HTR-8/SVneo (cell line): Measurements from ENCODE around the gene PAIP2.
"Not testable (repeated sequence)": the region's sequence is repeated elsewhere in the genome, so short reads cannot be mapped to it uniquely, and the experiment has no call there.

Experiments
- DNase-seq: peaks from one replicate; pipeline ENCODE4 v3.0.0; 2011; ENCODE audit warnings: low spot score, mixed read lengths; ENCODE audit not compliant: insufficient read length
- FAIRE-seq: peaks from 2 replicates; lab custom pipeline; 2011; peaks lifted over from hg19 to GRCh38; lab: Jason Lieb, UNC

Gene PAIP2

GRCh38 chr5:139341689-139342422, at the start of gene PAIP2:
Gene PAIP2, plus strand, starts transcription at chr5:139341854. Its CDS starts 21,931 bp downstream, at chr5:139363785.
- FAIRE-seq (peak; percentile 98), DNase-seq (peak; percentile 95)

- no peak for FAIRE-seq
- no peak for DNase-seq
These were observed 48.5 kb upstream of the PAIP2 start for GRCh38 chr5:139293202-139293506.

DNA sequence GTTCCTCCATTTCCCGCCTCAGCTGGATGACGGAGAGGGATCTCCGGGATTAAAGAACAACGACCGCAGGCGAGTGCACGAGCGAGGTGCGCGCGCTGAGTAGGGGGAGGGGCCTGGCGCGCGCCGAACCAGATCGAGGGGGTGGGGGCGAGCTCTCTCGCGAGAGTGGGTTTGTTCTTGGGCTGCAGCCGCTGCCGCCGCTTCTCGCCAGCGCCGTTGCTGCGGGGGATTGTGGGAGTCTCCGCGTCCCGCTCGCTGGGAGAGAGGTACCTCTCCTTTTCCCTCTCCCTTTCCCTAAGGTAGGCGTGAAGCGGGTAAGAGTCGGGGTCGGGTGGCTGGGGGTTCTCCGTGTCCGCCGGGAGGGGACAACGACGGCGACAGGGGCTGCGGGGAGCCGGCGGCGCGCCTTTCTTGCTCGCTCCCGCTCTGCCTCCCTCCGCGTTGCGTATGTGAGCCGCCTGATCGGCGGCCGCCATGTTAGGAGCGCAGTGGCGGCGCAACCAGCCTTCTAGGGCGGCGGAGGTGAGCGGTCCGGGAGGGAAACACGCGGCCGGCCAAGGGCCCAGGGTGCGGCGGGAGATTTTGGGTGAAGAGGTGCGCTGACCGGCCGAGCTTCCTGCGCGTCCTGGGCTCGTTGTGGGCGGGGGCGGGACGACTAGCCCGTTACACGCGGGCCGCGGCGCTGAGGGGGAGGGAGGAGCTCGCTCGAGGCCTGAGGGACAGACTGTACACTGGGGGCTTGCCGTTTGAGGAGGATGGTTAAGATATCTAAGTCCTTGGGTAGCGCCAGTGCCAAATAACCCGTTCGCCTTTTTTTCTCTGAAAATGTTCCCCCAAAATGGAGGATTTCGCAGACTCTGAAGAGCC, 47.9 kb upstream of the PAIP2 start, which contains the start of gene MATR3:
Gene MATR3 (plus strand): TSS at position 234 of the 867 bp plus-strand sequence. CDS start 13,676 bp downstream, outside the sequence.
- peak; percentile 93 for DNase-seq
- FAIRE-seq: peak; percentile 80

DNA sequence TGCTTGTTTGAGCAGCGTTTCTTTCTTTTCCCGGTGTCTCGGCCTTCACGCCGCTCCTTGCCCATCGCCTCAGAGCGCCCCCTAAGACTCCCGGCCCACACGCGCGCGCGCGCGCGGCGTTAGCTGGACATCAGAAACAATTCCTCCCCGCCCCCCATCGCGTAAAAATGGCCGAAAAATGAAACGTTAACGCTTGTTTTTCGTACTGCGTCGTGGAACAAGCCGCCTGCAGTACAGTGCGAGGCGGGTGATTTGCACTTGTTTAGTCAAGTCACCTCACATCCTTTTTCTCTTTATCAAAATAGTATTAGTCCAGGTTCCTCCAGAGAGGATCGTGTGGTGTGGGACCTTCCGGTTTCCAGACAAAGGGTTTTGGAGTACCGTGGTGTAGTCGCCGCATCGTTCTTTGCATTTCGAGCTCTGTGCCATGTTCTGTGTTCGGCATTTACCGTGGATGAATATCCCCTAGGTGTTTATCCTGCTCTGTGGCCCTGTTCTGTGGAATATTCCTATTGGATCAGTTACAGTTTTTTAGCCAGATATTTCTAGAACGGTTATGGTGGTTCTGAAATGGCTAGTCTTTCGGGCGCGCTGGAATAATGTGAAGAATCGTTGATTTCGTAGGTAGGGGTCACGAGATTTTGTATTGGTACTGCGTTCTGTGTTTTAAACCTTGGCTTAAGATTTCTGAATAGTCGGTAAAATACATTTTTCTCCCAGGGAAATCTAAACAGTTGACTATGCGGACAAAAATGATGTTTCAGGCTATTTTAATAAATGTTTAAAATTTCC, 47.1 kb upstream of the PAIP2 start:
- DNase-seq: peak; percentile 58
- FAIRE-seq: no peak

DNA sequence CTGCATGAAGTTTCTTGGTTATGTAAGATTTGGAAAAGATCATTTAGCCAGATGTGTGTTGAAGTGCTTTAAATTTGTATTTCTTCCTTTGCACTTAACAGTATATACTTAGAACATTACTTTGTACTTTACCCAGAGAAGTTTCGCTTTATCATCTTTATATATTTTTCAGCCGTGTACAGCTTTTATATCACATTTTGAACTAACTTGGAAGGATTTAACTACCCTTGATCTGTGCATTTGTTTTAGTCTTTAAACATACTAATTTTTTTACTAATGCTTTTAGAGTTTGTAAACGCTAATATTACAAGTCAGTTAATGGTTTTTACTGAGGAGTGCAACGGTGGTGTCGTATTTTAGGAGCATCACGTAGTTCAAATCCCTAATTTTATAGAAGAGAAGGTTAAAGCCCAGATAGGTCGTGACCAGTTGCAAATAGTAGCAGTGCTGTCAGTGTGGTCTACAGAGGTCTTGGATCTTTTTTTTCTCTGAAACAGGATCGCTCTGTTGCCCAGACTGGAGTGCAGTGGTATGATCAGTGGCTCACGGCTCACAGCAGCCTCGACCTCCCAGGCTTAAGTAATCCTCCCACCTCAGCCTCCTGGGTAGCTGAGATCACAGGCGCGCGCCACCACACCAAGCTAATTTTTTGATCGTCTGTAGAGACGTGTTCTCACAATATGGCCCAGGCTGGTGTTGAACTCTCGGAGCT, 46.2 kb upstream of the PAIP2 start:
- DNase-seq (no peak), FAIRE-seq (no peak)

DNA sequence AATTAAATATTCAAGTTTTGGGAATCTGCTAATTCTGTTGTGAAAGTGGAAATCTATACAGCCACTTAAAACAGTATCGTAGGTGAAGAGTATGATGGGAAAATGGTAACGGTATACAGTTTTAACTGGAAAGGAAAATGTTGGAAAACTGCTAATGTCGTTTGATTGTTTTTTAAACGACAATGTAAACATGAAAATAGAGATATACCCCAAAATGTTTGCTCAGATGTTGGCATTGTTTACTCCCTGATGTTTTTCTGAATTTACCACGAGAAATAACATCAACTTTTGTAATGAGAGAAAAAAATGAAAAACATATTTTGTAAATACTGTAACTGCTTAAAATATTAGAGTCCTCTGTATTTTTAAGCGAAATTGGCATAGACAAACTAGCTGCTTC, 45.5 kb upstream of the PAIP2 start:
- FAIRE-seq: no peak
- DNase-seq: no peak

- no peak for DNase-seq
These were observed 44.8 kb upstream of the PAIP2 start for GRCh38 chr5:139296862-139297326.

DNA sequence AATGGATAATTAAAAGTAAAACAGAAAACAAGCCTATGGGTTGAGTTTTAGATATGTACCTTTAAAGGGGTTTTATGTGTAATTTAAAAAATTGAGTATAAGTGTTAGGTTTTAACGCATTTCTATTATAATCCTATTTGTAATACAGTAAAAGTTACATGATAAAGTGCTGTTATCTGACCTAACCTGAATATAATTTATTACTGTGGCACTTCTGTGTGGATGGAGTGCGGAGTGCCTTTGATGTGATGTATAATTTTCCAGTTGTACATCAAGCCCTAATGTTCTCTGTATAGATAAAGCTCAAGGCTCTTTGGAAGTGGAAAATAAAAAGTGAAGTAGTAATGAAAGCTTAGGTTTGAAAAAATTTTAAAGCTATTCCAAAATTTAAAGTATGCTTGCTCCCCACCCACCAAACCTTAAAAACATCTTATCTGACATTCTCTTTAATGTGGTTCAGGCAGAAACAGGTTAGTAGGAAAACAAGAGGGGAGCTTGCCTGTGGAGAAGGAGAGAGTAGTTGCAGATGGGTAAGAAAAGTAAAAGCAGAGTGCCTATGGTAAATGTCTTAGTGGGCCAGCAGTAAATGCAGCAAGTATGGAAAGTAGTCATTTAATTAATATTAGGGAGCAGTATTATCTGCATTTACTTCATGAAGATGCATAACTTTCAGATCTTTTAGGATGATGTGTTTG, 44.1 kb upstream of the PAIP2 start:
- DNase-seq (no peak), FAIRE-seq (no peak)

More at GRCh38 chr5:139296862-139297326, 44.8 kb upstream of the PAIP2 start:
- no peak for FAIRE-seq

- FAIRE-seq: no peak
- DNase-seq: no peak
These were observed 43.4 kb upstream of the PAIP2 start for GRCh38 chr5:139298242-139298641.

- FAIRE-seq (no peak), DNase-seq (no peak)
These were observed 42.2 kb upstream of the PAIP2 start for GRCh38 chr5:139299486-139299885.

DNA sequence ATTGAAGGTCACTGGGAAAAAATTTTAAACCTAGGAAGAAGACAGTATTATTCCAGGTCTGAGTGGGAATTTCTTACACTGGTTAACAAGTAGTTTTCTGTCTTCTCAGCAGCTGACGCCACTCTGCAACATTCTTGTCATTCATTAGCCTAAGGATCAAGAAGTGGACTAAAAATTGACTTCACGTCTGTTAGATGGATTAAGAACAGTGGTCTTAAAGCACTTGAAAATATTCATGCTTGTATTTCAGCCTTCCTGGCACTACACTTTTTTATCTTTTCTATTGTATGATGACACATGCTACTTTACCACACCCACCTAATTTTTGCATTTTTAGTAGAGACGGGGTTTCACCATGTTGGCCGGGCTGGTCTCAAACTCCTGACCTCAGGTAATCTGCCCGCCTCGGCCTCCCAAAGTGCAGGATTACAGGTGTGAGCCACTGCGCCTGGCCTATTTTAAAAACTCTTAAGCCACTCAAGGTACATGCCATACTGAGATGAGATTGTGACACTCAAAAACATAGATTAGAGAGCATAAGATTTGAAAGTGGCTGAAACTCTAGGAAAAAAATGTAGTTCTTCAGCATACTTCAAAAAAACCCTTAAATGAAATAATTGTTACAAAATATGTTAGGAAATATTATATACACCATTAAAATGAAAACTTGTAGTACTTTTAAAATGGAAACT, 39.7 kb upstream of the PAIP2 start:
- DNase-seq: no peak
- no peak for FAIRE-seq

DNA sequence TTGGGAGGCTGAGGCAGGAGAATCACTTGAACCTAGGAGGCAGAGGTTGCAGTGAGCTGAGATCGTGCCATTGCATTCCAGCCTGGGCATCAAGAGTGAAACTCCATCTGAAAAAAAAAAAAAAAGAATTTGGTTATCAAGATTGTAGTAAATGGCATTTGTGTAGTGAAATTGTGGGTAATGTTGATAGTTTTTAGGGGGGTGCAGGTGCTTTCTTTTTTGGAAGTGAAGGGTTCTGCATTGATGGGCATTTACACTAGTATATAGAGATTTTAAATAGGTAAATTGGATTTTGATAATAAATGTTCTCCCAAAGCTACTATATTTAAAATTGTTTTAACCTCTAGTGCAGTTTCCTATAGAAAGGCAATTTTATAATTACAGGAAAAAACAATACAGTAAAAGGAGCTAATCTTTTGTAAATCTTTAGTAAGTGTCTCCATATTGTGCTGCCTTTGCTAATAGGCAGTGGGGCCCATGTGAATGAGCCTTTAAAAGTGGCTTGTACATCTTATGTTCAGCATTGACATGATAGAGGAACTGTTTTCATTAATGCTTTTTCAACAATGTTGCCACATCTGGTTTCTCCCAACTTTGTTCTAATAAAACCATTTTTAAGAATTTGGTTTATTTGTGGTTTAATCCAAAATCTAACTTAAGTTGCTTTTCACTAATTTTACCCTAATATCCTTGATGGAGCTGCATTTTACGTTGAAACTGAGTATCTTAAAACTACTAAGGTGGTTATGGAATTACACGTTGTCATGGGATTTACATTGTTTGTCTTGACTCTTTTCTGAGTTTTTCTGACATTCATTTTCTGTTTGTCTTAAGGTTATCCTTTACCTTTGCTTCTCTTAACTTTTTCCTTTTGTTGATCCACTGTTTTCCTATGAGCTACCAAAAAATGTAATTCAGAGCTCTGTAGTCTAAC, 37.0 kb upstream of the PAIP2 start:
- FAIRE-seq: no peak
- no peak for DNase-seq

DNA sequence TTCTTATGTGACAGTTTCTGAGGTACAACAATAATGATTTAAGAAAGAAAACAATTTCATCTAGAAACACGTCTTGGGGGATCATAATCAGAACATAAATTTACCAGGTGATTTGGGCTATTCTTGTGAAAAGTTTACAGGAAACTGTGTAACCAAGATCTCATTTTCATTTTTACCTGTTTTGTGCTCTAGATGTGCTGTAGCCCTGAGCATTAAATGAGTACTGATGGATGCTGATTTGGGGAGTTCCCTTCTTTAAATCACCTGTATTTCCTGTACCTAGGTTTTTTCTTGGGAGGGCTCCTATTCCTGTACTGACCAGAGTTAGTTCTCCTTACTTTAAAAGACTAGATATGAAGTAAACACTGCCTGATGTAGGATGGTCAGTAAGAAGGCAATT, 35.5 kb upstream of the PAIP2 start:
- FAIRE-seq (no peak), DNase-seq (no peak)

DNA sequence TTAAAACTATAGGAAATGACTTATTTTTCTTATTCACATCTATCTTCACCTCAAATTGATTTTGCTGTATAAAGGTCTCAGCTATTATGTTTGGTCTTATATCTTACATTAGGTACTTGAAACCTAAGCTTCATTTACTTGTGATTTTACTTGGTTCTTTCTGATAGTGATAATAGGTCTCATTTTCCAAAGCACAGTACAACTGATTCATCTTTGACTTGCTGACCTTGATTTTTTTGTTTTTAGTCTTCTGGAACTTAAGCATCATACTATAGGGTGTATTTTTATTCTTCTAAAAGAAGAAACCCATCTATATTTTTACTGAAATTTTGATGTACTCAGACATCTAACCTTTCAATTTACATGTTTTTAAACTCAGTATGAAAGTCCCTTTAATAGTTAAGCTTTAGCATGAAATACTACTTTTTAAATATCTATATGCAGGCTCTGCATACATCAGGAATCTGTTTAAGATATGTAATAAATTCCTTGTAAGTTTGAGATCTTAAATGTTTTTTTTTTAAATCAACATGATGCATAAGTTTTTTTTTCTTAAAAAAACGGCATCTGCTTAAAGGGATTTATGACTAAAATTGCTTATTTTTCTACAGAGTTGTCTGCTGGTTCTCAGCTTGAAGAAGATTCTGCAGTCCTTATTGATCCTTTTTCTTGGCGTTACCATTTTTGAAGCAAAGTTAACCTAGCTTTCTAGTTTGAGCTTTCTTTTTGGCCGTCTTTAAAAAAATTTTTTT, 34.9 kb upstream of the PAIP2 start:
- no peak for FAIRE-seq
- no peak for DNase-seq

DNA sequence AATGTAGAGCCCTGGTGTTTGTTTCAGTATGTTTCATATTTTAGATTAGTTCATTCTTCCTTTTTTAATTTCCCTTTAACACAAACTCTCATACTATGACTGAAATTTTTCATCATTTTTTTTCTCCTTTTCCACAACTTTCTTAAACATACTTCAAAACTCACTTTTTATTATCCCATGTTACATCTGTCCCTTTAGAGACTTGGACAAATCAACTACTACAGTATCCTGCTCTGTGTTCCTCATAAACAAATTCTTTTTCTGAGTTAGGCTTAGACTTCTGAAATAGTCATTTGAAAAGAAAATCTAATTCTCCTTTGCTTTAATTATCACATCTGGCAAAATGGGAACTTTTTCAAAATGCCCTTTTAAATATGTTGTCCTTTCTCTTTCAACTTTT, 32.9 kb upstream of the PAIP2 start:
- no peak for FAIRE-seq
- DNase-seq: no peak

DNA sequence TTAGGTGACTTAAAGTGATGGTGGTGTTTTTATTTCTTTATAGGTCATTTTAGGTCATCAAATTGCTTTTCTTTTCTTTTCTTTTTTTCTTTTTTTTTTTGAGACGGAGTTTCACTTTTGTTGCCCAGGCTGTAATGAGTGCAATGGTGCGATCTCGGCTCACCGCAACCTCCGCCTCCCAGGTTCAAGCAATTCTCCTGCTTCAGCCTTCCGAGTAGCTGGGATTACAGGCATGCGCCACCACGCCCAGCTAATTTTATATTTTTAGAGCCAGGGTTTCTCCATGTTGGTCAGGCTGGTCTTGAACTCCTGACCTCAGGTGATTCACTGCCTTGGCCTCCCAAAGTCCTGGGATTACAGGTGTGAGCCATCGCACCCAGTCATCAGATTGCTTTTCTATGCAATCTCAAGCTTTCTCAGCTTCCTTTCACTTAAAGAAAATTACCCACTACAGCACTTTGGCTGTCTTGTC, 30.9 kb upstream of the PAIP2 start:
- FAIRE-seq, DNase-seq: not testable (repeated sequence)

DNA sequence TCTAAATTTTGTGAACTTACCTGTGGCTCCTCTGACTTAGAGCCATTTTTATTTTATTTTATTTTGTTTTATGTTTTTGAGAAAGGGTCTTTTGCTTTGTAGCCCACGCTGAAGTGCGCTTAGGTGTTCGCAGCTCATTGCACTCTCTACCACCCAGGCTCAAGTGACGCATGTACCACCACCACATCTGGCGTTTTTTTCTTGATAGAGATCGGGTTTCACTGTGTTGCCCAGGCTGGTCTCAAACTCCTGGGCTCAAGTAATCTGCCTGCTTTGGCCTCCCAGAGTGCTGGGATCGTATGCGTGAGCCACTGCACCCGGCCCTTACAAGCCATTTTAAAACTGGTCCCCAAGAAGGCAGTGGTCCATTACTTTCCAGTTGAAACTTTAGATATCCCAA, 29.6 kb upstream of the PAIP2 start:
- FAIRE-seq: no peak
- DNase-seq: no peak
